HUES6 (cell line): ENCODE measurements around the gene OLFM1.

ENCODE experiments used
- H3K27ac ChIP-seq: 2 replicates; pipeline ENCODE4 v1.7.0; 2013; ENCODE audit warnings: low read depth, mild to moderate bottlenecking, low read length, inconsistent platforms
- H3K27me3 ChIP-seq: 2 replicates; pipeline ENCODE4 v1.6.1; 2013; ENCODE audit warnings: low read length; ENCODE audit not compliant: control insufficient read depth, insufficient read depth
- H3K36me3 ChIP-seq: 2 replicates; pipeline ENCODE4 v1.6.1; 2013; ENCODE audit warnings: low read length; ENCODE audit not compliant: control insufficient read depth, insufficient read depth
- H3K4me1 ChIP-seq: 2 replicates; pipeline ENCODE4 v1.6.1; 2013; ENCODE audit warnings: low read length; ENCODE audit not compliant: control insufficient read depth, insufficient read depth
- H3K4me3 ChIP-seq: 2 replicates; pipeline ENCODE4 v1.5.1; 2013; ENCODE audit warnings: low read depth, low read length
- H3K9ac ChIP-seq: one replicate; pipeline ENCODE4 v1.6.1; 2013; ENCODE audit warnings: mild to moderate bottlenecking, low read length
- H3K9me3 ChIP-seq: 2 replicates; pipeline ENCODE4 v1.6.1; 2013; ENCODE audit warnings: low read depth, low read length; ENCODE audit not compliant: control insufficient read depth, insufficient read depth

Gene OLFM1

GRCh38 chr9:135084881-135085760 lies 2.3 kb upstream of the OLFM1 start:
- no peaks in the 10 kb centered on the region for H3K9me3 ChIP-seq
- H3K27ac ChIP-seq = no peak overlapping the region
- H3K4me1 ChIP-seq = peaks cover 10% of the 10 kb centered on the region
- H3K36me3 ChIP-seq = no peaks in the 10 kb centered on the region
- H3K27me3 ChIP-seq = peaks cover 40% of the 10 kb centered on the region
- H3K4me3 ChIP-seq = no peak overlapping the region
- no peak overlapping the region for H3K9ac ChIP-seq

GRCh38 chr9:135085830-135086546 lies 1.5 kb upstream of the OLFM1 start:
- Histone ChIP-seq H3K36me3 (peaks cover 3% of the 10 kb centered on the region; the same call in 1 of the 2 replicates), H3K27ac (no peak overlapping the region), H3K27me3 (peaks cover 44% of the 10 kb centered on the region), H3K4me3 (peak overlapping the region; percentile 39), H3K9ac (no peak overlapping the region), H3K4me1 (peaks cover 10% of the 10 kb centered on the region), H3K9me3 (no peaks in the 10 kb centered on the region)

DNA sequence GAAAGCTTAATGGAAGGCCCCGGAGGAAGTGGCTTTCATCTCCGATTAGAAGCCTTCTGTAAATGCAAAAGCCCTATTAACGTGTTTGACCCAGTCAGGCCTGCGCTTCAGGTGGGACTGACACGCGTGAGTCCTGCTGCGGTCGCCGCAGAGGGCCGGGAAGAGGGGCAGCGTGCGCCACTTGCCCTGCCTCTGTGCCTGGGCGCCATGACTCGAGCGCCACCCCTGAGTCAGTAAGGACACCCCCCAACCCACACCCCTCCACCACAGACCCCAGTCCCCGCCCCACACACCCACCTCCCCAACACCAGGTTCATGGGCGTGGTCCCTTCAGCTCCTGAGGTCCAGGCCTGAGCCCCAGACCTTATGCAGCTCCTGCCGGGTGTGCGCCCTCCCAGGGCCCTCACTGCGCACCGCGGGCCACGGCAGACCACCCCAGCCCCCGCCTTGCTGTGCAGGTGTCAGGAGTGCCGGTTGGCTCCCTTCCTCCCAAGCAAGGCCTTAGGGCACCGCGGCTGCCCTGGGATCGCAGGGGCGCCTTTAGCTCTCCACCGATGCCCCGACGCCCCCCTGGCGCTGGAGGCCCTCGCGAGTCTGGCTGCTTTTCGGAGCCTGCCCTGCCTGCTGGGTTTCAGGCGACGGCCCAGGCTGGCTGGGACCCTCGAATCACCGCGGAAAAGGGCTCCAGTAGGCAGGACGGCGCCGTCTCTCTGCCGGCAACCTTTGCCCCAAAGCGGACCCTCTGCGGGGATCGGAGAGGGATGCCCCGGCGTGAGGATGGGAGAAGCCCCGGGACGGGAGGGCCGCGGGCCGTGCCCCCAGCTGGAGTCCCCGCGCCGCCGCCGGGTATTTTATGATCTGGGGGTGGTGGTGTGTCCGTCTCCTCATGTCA lies 625 bp upstream of the OLFM1 start:
- Histone ChIP-seq H3K36me3 (peaks cover 12% of the 10 kb centered on the region), H3K27me3 (peaks cover 44% of the 10 kb centered on the region), H3K27ac (no peak overlapping the region), H3K4me3 (peak overlapping the region; percentile 67), H3K9me3 (no peaks in the 10 kb centered on the region), H3K9ac (no peak overlapping the region), H3K4me1 (peaks cover 10% of the 10 kb centered on the region)

DNA sequence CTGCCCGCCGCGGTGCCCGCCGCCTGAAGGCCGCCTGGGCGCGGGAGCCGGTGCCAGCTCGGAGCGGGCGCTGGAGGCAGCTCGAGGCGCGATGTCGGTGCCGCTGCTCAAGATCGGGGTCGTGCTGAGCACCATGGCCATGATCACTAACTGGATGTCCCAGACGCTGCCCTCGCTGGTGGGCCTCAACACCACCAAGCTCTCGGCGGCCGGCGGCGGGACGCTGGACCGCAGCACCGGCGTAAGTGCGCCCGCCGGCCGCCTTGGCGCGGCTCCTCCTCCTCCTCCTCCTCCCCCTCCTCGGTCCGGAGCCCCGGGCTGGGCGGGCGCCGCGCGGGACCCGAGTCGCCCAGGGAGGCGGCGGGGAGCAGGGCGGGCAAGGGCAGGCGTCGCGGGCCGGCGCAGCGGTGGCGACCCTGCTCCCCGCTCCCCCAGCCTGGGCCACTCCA lies 455 bp downstream of the OLFM1 start:
- peaks cover 44% of the 10 kb centered on the region for H3K27me3 ChIP-seq
- H3K9ac ChIP-seq = no peak overlapping the region
- no peak overlapping the region for H3K27ac ChIP-seq
- peaks cover 12% of the 10 kb centered on the region for H3K36me3 ChIP-seq
- H3K9me3 ChIP-seq = no peaks in the 10 kb centered on the region
- peak overlapping the region; percentile 67 for H3K4me3 ChIP-seq
- peaks cover 10% of the 10 kb centered on the region for H3K4me1 ChIP-seq

DNA sequence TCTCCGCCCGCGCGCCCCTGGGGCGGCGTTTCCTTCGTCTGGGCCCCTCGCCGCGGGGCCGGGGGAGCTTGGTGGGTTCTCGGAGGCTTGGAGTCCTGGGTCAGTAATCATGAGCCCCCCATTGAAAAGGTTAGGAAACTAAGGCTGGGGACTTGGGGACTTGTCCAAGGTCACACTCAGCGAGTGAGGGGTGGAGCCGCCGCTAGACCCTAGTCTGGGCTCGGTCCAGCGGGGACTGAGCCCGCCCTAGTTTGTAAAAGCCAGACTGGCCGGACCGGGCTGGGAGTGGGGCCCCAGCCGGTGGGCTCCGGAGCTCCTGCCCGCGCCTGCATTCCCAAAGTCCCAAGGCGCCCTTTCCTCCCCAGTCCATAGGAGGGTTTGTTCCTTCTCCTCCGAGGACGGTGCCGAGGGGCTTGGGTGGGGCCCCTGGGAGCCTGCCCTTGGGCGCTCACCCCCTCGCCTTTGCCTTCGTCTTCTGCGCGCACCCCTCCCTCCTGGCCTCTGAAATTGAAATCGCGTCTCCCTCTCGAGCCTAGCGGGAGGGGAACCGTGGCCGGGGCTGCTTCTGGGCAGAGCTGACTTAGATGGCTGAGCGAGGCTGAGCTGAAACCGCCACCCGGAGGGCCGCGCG lies 995 bp downstream of the OLFM1 start:
- Histone ChIP-seq H3K9ac (peak overlapping the region; percentile 37), H3K4me3 (peak overlapping the region; percentile 67), H3K36me3 (peaks cover 12% of the 10 kb centered on the region), H3K9me3 (no peaks in the 10 kb centered on the region), H3K4me1 (peaks cover 10% of the 10 kb centered on the region), H3K27me3 (peaks cover 44% of the 10 kb centered on the region), H3K27ac (no peak overlapping the region)

GRCh38 chr9:135088979-135089847 lies 1.7 kb downstream of the OLFM1 start:
- Histone ChIP-seq H3K9me3 (no peaks in the 10 kb centered on the region), H3K36me3 (peaks cover 12% of the 10 kb centered on the region), H3K27ac (no peak overlapping the region), H3K4me1 (peaks cover 10% of the 10 kb centered on the region), H3K27me3 (peaks cover 39% of the 10 kb centered on the region), H3K4me3 (peak overlapping the region; percentile 67), H3K9ac (peak overlapping the region; percentile 37)

GRCh38 chr9:135090081-135090480 lies 2.6 kb downstream of the OLFM1 start:
- Histone ChIP-seq H3K9ac (no peak overlapping the region), H3K4me3 (no peak overlapping the region), H3K36me3 (peaks cover 12% of the 10 kb centered on the region), H3K27me3 (peaks cover 38% of the 10 kb centered on the region), H3K9me3 (no peaks in the 10 kb centered on the region), H3K27ac (no peak overlapping the region), H3K4me1 (peaks cover 10% of the 10 kb centered on the region)

GRCh38 chr9:135090547-135090946 lies 3.1 kb downstream of the OLFM1 start:
- H3K4me3 ChIP-seq = no peak overlapping the region
- peaks cover 10% of the 10 kb centered on the region for H3K4me1 ChIP-seq
- H3K27ac ChIP-seq = no peak overlapping the region
- no peaks in the 10 kb centered on the region for H3K9me3 ChIP-seq
- peaks cover 12% of the 10 kb centered on the region for H3K36me3 ChIP-seq
- no peak overlapping the region for H3K9ac ChIP-seq
- H3K27me3 ChIP-seq = peaks cover 35% of the 10 kb centered on the region

DNA sequence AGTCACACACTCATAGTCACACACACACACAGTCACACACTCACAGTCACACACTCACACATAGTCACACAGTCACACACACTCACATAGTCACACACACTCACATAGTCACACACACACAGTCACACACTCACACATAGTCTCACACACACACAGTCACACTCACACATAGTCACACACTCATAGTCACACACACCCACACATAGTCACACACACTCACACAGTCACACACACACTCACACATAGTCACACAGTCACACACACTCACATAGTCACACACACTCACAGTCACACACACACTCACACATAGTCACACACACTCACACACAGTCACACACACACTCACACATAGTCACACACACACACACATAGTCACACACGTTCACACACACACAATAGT lies 4.1 kb downstream of the OLFM1 start:
- no peak overlapping the region for H3K27ac ChIP-seq
- H3K27me3 ChIP-seq = peaks cover 35% of the 10 kb centered on the region
- H3K4me1 ChIP-seq = peaks cover 6% of the 10 kb centered on the region; the same call in 1 of the 2 replicates
- no peak overlapping the region for H3K4me3 ChIP-seq
- H3K36me3 ChIP-seq = peaks cover 17% of the 10 kb centered on the region
- no peaks in the 10 kb centered on the region for H3K9me3 ChIP-seq
- no peak overlapping the region for H3K9ac ChIP-seq
